Left hindlimb (tissue), 1 donor: ENCODE results near the gene PGM1.
A peak's percentile ranks its signal among the peaks of the same experiment; 100 is the strongest.

ENCODE experiments used
- DNase-seq: peaks from one replicate; pipeline ENCODE4 v3.0.0-alpha.2; 2018

PGM1 gene

DNA sequence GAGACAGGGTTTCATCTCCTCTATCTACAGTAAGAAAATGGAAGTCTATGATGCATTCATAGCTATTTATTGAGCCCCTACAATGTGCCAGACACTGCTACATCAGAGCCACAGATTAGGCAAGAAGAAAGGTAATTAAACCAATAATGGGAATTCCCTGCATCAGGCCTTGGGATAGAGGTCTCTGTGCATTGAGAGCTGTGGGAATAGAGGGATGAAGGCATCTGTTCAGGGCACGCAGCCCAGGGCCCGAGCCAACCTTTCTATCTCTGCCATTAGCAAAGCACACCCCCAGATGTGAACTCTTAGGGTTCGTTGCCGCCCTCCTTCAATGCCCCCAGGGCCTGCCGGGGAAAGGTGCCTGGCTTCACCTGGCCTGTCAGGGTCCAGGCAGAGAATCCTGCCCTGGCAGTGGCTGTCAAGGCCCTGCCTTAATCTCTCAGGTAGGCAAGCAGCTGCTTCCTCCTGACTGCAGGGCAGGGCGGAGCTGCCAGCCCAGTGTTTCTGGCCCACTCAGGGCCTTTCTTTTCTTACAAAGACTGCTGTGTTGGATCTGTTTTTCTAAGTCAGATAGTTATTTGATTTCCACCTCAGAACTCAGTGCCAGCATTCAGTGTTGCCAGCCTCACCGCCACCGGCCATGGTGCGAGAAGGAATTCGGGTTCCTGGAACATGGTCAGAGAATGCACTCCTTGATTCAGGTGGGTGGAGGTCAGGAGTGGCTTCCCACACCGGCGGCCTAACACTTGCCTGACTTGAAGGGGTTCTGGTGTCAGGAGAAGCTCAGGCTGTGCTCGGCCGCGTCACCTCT lies 76.1 kb downstream of the PGM1 start:
- no peak for DNase-seq

DNA sequence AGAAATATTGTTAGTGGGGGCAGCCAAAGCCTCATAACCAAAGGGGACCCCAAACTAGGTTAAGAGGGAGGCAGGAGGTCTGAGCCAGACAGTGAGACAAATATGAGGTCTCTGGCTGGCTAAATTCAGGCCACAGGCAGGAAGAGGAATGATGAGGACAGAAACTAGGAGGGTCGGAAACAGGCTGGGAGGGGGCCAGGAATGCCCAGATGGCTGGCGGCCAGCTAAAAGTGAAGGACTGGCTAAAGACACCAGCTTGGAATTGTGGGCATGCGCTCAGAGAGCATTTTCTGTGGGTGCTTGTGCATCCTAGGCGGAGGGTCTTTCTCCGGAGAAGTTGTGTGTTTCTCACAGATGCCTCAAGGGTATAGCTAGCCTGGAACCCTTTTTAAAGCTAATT lies 77.0 kb downstream of the PGM1 start:
- peak; percentile 53 for DNase-seq

DNA sequence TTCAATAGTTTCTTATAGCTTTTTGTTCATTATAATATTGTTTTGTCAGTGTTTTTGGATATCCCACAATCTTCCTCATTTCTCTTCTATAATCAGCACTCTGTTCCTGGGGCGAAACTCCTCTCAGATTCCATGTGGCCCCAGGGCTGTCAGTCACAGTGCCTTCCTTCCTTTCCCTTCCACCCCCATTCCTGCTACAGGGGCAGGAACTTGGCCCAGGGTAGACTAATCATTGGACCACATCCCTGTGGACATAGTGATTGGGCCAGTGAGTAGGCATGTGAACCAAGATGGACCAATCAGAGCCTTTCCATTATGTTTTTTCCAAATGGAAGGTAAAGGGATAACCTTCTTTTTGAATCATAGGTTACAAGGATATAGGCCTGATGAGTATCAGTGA lies 78.3 kb downstream of the PGM1 start:
- DNase-seq, result no peak

DNA sequence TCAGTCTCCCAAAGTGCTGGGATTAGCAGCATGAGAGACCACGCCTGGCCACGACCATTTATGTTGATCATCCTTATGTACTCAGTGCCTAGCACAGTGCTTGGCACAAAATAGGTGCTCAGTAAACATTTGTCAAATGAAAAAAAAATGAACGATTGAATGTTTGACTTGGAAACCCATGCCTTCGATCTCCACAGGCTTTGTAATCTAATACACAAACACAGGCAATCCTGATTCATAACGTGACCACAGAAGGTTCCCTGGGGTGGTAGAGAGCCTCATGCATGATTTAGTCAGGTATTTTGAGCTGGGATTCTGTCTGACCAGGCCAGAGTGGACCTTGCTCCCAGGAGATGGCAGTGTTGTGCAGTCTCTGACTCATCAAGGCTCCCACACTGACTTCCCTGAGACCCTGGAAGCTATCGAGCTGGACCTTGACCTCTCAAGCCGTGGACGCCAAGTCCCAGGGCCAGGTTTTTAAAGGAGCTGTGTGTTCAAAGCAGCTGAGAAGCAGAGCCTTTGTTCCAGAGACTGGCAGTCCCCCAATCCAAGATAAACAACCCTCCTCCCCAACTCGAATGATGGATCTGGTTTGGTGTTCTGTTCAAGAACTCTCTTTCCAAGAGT lies 81.1 kb downstream of the PGM1 start:
- peak; percentile 63 for DNase-seq

DNA sequence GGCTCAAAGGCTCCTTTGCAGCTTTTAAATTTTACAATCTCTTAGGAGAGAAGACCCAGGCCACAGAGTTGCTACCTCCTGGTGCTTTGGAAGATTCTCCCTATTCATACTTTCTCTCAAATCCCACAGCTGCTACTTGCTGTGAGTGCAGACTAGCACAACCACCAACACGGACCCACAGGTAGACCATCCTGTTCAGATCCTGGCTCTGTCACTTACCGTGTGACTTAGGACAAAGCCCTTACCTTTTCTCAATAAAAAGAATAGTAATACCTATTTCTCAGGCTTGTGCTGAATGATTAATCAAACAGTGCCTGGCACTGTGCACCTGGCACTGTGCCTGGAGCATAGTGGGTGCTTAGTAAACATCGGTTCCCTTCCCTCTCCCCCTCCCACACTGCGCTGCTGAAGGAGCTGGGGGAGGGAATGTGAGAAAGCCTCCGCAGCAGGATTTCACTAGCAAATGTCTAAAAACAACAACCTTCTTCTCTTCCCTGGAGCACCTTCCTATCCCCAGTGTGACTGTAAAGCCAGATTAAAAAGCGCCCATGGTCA lies 81.7 kb downstream of the PGM1 start:
- no peak for DNase-seq

DNA sequence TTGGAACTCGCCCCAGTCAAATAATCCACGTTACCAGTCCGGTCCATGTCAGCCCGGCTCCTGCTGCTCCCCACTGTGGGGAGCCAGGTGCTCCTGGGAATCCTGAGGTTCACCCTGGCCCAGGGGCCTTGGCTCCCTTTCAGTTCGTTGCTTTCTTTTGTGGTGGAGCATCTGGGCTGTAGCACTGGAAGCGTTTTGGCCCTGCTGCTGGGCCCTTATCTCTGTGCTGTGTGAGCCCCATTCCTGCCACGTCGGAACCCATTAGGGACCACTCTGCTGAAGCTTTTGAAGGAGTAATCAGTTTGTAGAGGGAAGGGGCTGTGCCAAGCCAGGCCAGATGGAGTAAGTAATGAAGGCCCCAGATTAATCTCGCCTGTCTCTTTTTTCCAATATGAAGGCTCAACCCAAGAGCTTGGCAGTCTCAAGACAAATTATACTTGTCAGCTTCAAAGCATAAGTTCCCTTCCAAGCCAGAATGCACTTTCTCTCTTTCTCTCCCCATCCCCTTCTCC lies 82.3 kb downstream of the PGM1 start:
- DNase-seq, result peak; percentile 44

DNA sequence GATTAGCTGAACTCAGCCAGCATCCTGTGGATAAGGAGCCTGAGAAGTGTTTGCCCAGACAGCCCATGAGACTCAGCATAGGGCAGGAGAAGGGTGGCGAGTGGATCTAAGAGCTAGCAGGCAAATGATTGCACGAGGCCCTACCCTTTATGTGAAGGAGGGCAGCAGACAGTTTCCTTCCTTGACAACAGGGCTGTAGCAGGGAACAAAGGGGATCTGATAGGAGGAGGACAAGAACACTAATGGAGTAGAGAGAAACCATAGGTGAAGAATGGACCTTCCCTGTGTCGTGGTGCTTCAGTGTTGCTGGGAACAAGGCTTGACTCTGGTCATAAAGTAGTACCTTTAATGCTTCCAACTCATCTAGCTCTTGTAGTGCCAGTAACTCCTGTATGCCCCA lies 84.3 kb downstream of the PGM1 start:
- no peak for DNase-seq

DNA sequence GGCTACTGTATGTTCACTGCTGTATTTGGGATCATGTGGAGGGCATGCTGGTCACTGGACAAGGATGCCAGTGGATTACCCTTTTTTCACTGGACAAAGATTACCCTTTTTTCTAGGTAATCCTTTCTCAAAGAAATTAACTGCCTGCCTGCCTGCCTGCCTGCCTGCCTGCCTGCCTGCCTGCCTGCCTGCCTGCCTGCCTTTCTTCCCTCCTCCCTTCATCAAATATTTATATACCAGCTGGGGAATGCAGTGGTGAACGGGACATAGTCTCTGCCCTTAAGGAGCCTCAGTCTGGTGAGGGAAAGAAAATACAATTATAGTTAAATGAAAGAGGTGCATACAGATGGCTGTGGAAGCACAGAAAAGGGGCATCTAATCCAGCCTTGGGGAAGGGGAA lies 85.0 kb downstream of the PGM1 start:
- no peak for DNase-seq

DNA sequence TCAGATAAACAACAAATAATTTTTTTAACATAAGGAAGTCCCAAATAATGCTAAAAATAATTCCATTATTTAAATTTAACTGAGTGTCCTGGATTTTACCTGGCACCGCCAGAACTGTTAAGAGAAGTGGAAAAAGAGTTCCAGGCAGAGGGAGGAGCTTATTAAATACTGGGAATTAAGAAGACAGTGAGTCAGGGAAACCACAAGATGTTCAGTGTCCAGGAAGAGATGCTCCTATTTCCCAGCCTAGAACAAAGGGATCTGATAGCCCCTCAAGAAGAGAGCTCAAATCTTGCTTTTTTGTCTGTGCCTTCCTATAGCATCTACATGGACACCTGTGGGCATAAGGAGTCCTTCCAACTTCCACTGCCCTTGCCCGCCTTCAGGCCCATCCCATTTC lies 85.9 kb downstream of the PGM1 start:
- no peak for DNase-seq

DNA sequence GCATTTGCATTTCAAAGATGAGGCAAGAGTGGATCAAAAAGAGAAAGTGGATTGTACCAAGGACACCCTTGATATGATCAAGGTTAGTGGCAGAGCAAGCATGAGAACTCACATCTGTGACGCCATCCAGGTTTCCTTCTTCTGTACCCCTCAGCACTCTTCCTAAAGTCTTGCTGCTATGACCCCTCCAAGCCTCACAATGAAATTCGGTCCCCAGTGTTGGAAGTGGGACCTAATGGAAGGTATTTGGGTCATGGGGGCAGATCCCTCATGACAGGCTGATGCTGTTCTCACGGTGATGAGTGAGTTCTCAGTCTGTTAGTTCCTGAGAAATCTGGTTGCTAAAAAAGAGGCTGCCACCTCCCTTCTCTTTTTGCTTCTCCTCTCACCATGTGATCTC lies 86.4 kb downstream of the PGM1 start:
- no peak for DNase-seq

DNA sequence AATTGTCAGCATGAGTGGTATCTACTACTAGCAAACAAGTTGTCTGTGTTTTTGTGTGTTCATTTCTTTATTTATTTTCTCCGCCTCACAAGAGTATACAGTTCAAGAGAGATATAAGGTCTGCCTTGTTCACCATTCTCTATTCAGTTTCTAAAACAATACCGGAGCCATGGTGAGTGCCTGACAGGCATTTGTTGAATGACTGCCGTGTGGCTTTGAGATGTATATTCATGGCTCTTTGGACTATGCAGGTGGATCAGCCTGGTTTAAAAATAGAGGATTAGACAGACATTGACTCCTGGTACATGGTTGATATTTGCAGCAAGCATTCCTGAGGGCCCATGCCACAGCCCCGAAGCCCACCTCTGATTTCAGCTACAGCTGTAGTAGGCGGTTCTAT lies 89.7 kb downstream of the PGM1 start:
- DNase-seq, result no peak

DNA sequence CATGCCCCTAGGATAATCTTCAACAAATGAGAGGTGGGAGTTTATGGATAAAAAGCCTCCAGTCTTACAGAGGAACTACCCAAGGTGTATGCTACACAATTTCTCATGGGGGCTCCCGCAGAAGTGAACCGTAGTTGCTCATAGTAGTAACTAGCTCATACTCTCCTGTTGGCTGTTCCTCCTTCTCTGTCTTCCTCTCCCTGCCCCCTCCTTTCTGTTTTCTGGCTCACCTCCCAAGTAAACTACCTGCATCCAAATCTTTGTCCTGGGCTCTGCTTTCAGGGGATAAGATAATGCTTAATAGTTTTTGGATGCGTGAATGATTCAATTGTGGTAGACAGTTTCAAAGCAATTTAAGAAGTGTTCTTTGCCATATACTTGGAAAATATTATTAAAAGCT lies 90.5 kb downstream of the PGM1 start:
- no peak for DNase-seq

DNA sequence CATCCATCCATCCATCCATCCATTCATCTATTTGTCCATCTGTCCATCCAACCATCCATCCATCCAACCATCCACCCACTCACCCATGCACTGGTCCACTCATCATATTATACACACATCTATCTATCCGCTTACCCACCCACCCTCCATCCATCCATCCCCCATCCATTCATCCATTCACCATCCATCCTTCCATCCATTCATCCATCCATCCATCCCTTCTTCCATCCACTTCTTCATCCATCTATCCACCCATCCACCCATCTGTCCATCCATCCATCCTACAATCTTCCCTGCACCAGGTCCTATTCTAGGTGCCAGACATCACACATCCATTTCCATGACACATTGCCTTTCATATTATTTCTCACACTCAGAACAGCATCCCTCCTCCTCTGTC lies 93.5 kb downstream of the PGM1 start:
- DNase-seq, result no peak

DNA sequence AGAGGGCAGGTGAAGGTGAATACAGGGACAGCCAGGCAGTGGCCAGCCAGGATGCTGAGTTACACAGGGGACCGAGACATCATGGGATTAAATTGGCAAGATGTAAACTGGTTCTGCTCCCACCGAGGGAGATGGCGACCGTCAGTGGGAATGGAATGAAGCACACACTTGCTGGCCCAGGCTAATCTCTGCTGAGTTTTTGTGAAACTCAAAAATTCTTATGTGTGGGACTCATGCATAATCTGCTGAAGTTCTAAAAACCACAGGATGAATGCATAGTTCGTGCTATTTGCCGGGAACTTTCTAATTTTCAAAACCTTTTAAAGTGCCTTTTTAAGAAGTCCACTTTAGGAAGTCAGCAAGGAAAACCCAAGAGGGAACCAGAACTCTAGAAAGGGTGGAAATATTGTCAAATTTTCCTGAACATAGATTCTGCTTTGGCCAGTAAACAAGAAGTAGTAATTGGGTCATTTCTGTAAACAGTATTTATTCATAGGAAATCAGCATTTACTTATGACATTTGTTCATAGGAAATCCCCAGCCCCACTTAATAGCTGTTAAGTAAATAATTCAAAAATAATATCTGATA lies 95.2 kb downstream of the PGM1 start:
- DNase-seq, result no peak

DNA sequence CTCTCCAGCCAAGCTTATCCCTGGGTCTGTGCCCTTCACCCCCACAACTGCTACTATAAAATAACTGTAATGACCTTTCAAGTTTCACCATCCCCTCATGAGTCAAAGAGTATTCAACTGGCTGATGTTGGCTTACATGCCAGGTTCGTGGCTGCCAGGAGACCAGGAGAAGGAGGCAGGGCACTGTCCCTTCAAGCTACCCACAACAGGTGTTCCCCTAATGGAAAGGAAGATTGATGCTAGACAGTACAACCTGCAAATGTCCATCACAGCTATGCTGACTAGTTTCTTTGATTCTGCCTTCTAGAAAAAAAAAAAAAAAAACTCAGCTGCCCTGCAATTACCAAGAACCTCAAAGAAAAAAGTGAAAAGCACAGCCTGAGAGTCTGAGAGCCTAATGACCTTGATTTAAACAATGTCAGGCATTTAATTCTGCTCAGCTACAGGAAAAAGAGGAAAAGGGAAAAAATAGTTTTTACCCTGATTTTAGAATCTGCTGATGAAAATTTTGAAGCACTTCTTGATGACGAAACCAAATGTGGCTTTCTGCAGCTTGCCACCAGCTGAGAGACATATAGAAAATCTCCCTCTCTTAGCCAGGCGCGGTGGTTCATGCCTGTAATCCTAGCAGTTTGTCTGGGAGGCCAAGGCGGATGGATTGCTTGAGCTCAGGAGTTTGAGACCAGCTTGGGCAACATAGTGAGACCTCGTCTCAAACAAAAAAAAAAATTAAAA lies 97.9 kb downstream of the PGM1 start:
- DNase-seq, result no peak

DNA sequence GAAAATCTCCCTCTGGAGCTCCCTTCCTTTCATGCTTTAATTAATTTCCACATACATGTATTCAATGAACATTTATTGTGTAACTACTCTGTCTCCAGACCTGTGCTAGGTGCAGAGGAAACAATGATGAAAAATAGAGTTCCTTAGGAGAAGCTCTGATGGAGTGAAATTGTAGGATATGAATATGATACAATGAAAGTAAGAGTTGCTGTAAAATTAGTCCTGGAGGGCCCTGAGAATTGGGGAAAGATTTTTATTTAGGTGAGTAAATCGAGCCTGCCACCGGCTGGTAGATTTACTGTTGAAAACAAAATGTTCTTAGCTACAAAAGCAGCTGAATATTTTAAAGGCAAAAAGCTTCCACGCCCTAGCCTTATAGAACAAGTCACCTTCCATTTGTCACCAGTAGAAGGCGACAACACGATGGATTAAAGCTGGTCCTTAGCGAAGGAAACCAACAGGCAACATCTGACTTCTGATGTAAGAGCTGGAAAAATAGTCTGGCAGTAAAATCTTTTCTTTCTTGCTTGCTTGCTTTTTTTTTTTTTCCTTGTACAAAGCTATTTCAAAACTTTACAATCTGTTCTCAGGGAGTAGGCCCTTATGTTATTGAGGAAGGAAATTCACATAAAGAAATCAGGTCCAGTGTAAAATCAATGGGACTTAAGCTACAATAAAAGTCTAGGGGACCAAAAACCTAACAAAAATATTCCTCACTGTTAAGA lies 98.7 kb downstream of the PGM1 start:
- DNase-seq, result peak; percentile 66

DNA sequence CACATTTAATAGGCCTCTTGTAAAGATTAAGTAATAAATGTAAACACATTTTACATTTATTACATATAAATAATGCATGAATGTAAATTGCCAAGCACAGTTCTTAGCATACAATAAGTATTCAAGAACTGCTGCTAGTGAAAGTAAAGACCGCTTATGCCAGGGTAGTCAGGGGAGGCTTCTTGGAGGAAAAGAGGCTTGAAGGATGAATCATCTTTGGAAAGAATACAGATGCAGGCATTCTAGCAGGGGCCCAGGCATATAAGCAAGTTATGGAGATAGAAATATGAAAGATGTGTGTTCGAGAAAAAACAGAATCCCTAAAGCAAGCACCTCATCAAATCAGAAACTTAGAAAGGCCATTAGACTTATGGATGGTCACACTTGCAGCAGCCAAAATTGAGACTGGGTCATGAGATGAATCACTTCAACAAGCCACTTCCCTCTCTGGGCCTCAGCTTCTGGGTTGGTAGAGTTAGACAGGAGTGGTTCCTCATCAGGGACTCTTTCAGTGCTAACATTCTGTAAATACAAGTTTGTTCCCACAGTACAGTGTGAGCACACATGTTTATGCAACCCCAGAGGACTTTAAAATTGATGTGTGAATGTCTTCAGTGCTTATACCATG lies 100.8 kb downstream of the PGM1 start:
- no peak for DNase-seq

DNA sequence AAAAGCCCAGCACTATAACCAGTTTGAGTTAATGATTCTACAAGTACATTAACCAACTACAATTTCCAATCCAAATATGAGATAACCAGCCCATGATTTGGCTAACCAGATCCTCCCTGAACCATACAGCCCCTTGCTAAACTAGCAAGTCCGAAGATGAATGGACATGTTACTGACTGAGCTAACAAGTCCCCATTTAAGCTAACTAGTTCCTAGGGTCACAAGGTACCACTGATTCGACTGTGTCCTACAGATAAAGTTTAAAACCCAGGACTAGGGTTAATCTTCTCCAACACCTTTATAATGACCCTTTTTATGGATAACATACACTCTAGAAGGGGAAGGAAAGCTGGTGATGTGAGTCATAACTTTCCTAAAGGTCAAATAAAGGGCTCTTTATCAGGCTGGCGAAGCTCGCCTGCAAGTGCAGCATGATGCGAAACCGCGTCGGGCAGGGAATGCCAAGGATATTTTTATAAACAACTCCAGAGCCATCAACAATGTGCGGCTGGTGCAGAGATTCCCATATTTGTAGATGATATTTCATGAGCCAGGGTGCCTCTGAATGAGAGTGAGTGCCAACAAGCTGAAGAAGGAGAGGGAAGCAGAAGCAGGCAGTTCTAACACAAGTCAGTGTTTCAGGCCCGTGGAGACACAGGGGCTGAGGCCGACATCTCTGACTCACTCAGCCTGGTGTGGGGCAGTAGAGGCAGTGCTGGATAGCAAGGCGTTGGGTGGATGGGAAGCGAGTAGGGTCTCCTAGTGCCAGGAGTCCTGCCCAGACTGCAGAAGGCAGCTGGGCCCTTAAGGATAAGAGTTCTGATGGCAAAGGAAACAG lies 105.0 kb downstream of the PGM1 start:
- DNase-seq, result no peak

DNA sequence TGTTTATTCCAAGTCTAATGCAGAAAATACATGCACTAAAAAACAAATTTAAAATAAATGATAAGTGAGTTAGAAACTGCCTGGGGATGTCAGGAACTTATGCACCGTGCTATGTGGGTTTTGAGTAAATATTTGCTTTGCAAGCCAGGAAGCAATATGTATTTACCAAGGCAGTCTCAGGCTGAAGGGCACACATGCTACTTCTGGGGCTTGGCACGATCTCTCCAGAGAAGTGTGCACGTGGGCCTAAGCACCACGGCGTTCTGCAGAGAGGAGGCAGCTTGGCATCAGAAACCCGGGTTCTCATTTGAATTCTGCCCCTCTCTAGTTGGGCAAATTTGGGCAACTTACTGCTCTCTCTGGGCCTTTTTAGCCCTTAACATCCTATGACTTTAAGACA lies 108.0 kb downstream of the PGM1 start:
- no peak for DNase-seq

DNA sequence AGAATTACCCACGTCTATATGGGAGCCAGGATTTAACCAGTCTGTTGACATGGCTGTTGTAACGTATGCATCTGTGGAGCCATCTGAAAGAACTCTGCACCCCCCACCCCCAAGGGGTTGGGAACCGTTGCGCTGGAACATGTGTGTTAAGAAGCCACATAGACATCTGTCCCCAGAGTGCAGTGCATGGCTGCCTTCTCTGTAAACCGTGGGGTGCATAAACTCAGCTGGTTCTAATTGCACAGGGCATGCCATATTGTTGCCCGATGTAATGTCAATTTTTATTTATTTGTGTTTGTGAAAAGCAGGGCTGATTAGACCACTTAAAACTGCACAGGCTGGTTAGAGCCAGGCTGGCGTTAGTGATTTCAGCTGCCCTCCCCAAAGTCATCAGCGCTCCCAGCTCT lies 110.5 kb downstream of the PGM1 start:
- DNase-seq, result peak; percentile 42

DNA sequence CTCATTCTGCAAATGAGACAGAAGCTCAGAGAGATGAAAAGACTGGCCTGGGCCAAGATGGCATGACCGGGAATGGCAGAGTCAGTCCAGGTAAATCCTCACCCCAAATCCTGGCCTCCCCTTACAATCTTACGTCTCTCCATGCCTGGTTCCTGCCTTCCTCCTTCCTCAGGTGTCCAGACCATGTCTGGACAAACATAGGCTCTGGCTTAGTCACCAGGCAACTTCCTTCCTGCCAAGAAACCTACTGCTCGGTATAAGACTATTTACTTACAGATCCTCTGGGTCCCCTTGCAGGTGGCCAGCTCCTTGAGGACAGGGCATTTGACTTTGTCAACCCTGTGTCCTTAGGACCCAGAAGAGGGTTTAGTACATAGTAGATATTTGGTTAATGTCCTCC lies 111.2 kb downstream of the PGM1 start:
- DNase-seq, result no peak
